IMR-90 (cell line): ENCODE results near the gene SPZ1.

ENCODE experiments used
- CTCF ChIP-seq: conservative IDR thresholded peaks from 2 replicates; pipeline ENCODE4 v1.5.1; 2012; ENCODE audit warnings: mild to moderate bottlenecking, low read depth, low read length, improper control_type of control experiment
- ELK1 ChIP-seq: fragments of 150-350 bp; IDR thresholded peaks from 2 replicates; pipeline ENCODE4 v1.6.1; 2016; ENCODE audit warnings: low read depth, mild to moderate bottlenecking, low read length, moderate library complexity, borderline replicate concordance
- MAFK ChIP-seq: IDR thresholded peaks from 2 replicates; pipeline ENCODE4 v1.6.1; 2012; ENCODE audit warnings: low read depth, low read length, improper control_type of control experiment
- MAZ ChIP-seq: IDR thresholded peaks from 2 replicates; pipeline ENCODE4 v1.6.1; 2012; ENCODE audit warnings: low read depth, mild to moderate bottlenecking, low read length, improper control_type of control experiment, moderate library complexity, borderline replicate concordance
- RAD21 ChIP-seq: IDR thresholded peaks from 2 replicates; pipeline ENCODE4 v1.6.1; 2012; ENCODE audit warnings: low read length, improper control_type of control experiment

GRCh38 chr5:80343067-80343466, 23.3 kb downstream of the SPZ1 start:
- TF ChIP-seq ELK1 (no peak), CTCF (no peak), MAFK (no peak), RAD21 (no peak), MAZ (no peak)
